Hematopoietic multipotent progenitor cell treated with erythropoietin and hydrocortisone succinate and interleukin-3 and kit ligand, for 17 days (in vitro differentiated cells): ENCODE results near the gene LURAP1L.
"Not testable (repeated sequence)": the region's sequence is repeated elsewhere in the genome, so short reads cannot be mapped to it uniquely, and the experiment has no call there.

Experiments used
- DNase-seq: peaks from one replicate; pipeline ENCODE4 v3.0.0-alpha.2; 2015; ENCODE audit warnings: low spot score

LURAP1L gene

DNA sequence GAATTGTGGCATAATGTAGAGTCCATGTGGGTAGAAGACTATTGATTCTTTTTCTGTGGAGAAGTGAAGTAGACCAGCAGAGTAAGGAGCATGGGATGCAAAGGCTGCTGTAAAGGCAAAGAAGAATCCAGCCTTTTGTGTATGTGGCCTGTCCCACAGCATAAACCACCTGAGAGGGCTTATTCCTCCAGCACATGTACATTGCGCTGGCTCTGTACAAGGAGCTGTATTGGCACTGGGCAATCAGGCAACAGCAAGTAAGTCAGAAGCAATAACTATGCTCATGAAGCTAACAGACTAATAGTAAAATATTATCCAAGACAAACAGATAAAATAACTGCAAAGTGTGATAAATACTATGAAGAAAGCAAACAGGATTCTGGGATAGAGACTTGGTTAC, 86.2 kb downstream of the LURAP1L start:
- no peak for DNase-seq

- DNase-seq: no peak
Observed at GRCh38 chr9:12862611-12863410, 88.0 kb downstream of the LURAP1L start.

DNA sequence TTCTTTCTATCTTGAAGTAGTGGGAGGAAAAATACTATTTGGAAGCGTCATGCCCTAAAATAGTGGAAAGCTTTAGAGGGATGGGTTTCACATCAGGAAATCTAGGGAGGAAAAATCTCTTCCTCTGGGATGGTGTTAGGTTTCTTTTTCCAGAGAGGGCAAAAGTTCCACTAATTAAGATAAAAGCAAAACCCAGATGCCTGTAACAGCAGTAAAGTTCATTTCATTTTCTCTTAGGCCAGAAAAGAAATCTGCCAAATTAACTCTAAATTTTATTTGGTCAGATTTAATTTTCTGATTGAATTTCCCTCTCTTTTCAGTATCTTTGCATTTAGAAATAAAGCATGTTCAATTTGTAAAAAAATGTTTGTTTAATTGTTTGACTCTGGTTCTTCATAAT, 88.8 kb downstream of the LURAP1L start:
- DNase-seq: no peak

GRCh38 chr9:12865380-12865779, 90.6 kb downstream of the LURAP1L start:
- DNase-seq: not testable (repeated sequence)
